GM18873 (cell line): ENCODE measurements around the gene PTF1A.
A peak's percentile ranks its signal among the peaks of the same experiment; 100 is the strongest.

ENCODE experiments used
- ATAC-seq: cut with Tn5 transposase; IDR thresholded peaks from one replicate; pipeline ENCODE4 v1.9.1; 2021; ENCODE audit warnings: mild to moderate bottlenecking, moderate library complexity, moderate number of reproducible peaks; ENCODE audit not compliant: unreplicated experiment, low FRiP score

Gene PTF1A

GRCh38 chr10:23191764-23192711 lies at the start of gene PTF1A:
TSS of gene PTF1A (plus strand) at chr10:23192312. CDS start at chr10:23192531, 219 bp downstream.
- no peak for ATAC-seq

- no peak for ATAC-seq
Measured at GRCh38 chr10:23146258-23146657, 45.9 kb upstream of the PTF1A start.

- no peak for ATAC-seq
Measured at GRCh38 chr10:23147035-23147434, 45.1 kb upstream of the PTF1A start.

- ATAC-seq = no peak
Measured at GRCh38 chr10:23148214-23148613, 43.9 kb upstream of the PTF1A start.

- ATAC-seq = no peak
Measured at GRCh38 chr10:23150091-23150490, 42.0 kb upstream of the PTF1A start.

- ATAC-seq = no peak
Measured at GRCh38 chr10:23150610-23151009, 41.5 kb upstream of the PTF1A start.

GRCh38 chr10:23151071-23151470 lies 41.0 kb upstream of the PTF1A start:
- ATAC-seq = no peak

- no peak for ATAC-seq
Measured at GRCh38 chr10:23155169-23155568, 36.9 kb upstream of the PTF1A start.

- ATAC-seq = no peak
Measured at GRCh38 chr10:23156447-23157150, 35.5 kb upstream of the PTF1A start.

- ATAC-seq = peak; percentile 65
Measured at GRCh38 chr10:23157239-23157681, 34.9 kb upstream of the PTF1A start.

- ATAC-seq = peak; percentile 42
Measured at GRCh38 chr10:23157691-23158369, 34.3 kb upstream of the PTF1A start.

- ATAC-seq = no peak
Measured at GRCh38 chr10:23158370-23158769, 33.7 kb upstream of the PTF1A start.

- ATAC-seq = no peak
Measured at GRCh38 chr10:23171232-23171876, 20.8 kb upstream of the PTF1A start.

GRCh38 chr10:23172429-23173213 lies 19.5 kb upstream of the PTF1A start:
- ATAC-seq = no peak

- ATAC-seq = no peak
Measured at GRCh38 chr10:23173214-23174073, 18.7 kb upstream of the PTF1A start.

- no peak for ATAC-seq
Measured at GRCh38 chr10:23174074-23174976, 17.8 kb upstream of the PTF1A start.

- ATAC-seq = no peak
Measured at GRCh38 chr10:23174977-23175512, 17.1 kb upstream of the PTF1A start.
